Spleen (tissue), 7 donors: ENCODE results near the gene DIP2A.

Experiments
- CTCF ChIP-seq, 11 experiments: fragments of 200-600 bp in 7 of 11; fragments of 450-650 bp in 4 of 11; sonication (generic) in 4 of 11; IDR thresholded peaks in 8 of 11; conservative IDR thresholded peaks in 3 of 11; 1 replicate in 7 of 11; 2 replicates in 4 of 11; pipeline versions ENCODE4 v1.4.0 to v1.8.0; 2016 to 2021; ENCODE audit warnings: antibody characterized with exemption in 11 of 11, inconsistent platforms in 4 of 11, mild to moderate bottlenecking in 1 of 11
- POLR2AphosphoS5 ChIP-seq, 3 donors: sonication (generic); formaldehyde crosslinking; IDR thresholded peaks; one replicate each; pipeline ENCODE4 v1.5.1; 2017; ENCODE audit warnings: antibody characterized with exemption in 3 of 3
- donor health status: DM: no; HTN: no; CAD: no; lungs with moderate emphysema.
- donor health status: DM: no; HTN: no; CAD: no.
- donor health status: DM: no; HTN: no; CAD: no.

DNA sequence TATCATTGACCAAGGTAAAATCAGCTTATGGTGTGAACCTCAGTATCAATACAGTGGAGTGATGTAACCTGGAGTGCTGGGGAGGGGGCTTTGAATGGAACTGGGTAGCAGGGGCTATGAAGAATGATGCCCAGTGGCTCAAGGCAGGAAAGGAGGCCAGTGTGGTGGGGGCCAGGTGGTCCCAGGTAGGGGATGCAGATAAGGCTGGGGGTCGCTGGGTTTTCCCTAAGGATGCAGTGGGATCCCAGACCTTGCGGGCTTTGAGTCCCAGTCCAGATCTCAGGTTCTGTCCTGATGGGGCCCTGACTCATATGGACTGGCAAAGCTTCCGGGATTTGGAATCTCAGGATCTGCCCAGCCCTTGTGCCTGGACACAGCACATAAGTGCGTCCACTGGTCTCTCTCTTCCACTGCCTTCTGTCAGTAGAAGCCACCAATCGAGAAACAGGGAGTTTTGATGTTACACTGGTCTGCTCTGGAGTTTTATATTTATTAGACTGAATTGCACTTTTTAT, 94.2 kb downstream of the DIP2A start:
- no peak for TF ChIP-seq CTCF (IDR thresholded peaks at IDR 0.05 in 8 of 11, conservative IDR thresholded peaks at IDR 0.05 in 3 of 11)
- TF ChIP-seq POLR2AphosphoS5 (IDR thresholded peaks at IDR 0.05), result no peak
